Chondrocyte (in vitro differentiated cells): ENCODE measurements around the gene NUDT5. TPM values are rescaled to one million over a fixed set of nuclear protein-coding genes. Genes with fewer than 3 reads are reported as not detected.

ENCODE experiments used
- DNase-seq: peaks from one replicate; pipeline ENCODE4 v3.0.0; 2021; ENCODE audit warnings: mixed read lengths, low spot score
- H3K27ac Mint-ChIP-seq: one replicate; pipeline ENCODE4 v1.8.0; 2021; ENCODE audit warnings: mild to moderate bottlenecking, moderate library complexity, mixed read lengths; ENCODE audit not compliant: unreplicated experiment
- H3K27me3 Mint-ChIP-seq: 2 replicates; pipeline ENCODE4 v1.8.0; 2021; ENCODE audit warnings: low read depth, mixed read lengths
- H3K36me3 Mint-ChIP-seq: 2 replicates; pipeline ENCODE4 v1.8.0; 2021; ENCODE audit warnings: low read depth, mixed read lengths
- H3K4me1 Mint-ChIP-seq: 2 replicates; pipeline ENCODE4 v1.8.0; 2021; ENCODE audit warnings: low read depth, mild to moderate bottlenecking, mixed read lengths
- H3K4me3 Mint-ChIP-seq: one replicate; pipeline ENCODE4 v1.8.0; 2021; ENCODE audit warnings: mild to moderate bottlenecking, moderate library complexity, mixed read lengths; ENCODE audit not compliant: unreplicated experiment
- H3K9me3 Mint-ChIP-seq: 2 replicates; pipeline ENCODE4 v1.8.0; 2021; ENCODE audit warnings: low read depth, mixed read lengths
- total RNA-seq: library from RNA; stranded (reverse); gene quantifications from 3 replicates; pipeline ENCODE4 v1.2.1, GENCODE V29; 2021
- TF ChIP-seq, protein P1 (sequence below): fragments of 200-600 bp; sonication (generic); IDR thresholded peaks from 2 replicates; pipeline ENCODE4 v1.5.0; 2021; ENCODE audit warnings: antibody characterized with exemption, mild to moderate bottlenecking, moderate library complexity

NUDT5 gene
- total RNA-seq, 1 donor from 2014 or later, result 43.9 TPM

DNA sequence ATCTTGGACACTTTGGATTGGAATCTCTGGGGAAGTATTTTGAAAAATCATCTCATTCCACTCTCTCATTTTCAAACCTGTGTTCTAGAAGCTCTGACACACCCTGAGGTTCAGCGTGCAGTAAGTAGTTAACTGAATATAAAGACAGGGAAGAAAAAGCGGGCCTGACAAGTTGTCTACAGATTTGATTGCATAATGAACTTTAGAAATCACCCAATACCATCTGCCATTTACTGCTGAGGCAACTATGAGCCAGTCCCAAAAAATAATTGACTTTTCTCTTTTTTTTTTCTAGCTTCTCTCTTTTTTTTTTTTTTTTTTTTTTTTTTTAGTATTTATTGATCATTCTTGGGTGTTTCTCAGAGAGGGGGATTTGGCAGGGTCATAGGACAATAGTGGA is 29.8 kb upstream of the NUDT5 start:
- peaks cover 19% of the 10 kb centered on the region for H3K36me3 Mint-ChIP-seq
- peaks cover 32% of the 10 kb centered on the region for H3K4me1 Mint-ChIP-seq
- no peak overlapping the region for H3K4me3 Mint-ChIP-seq
- TF ChIP-seq, protein P1, sequence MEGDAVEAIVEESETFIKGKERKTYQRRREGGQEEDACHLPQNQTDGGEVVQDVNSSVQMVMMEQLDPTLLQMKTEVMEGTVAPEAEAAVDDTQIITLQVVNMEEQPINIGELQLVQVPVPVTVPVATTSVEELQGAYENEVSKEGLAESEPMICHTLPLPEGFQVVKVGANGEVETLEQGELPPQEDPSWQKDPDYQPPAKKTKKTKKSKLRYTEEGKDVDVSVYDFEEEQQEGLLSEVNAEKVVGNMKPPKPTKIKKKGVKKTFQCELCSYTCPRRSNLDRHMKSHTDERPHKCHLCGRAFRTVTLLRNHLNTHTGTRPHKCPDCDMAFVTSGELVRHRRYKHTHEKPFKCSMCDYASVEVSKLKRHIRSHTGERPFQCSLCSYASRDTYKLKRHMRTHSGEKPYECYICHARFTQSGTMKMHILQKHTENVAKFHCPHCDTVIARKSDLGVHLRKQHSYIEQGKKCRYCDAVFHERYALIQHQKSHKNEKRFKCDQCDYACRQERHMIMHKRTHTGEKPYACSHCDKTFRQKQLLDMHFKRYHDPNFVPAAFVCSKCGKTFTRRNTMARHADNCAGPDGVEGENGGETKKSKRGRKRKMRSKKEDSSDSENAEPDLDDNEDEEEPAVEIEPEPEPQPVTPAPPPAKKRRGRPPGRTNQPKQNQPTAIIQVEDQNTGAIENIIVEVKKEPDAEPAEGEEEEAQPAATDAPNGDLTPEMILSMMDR, result no peak
- no peaks in the 10 kb centered on the region for H3K9me3 Mint-ChIP-seq
- no peaks in the 10 kb centered on the region for H3K27me3 Mint-ChIP-seq
- DNase-seq, result no peak
- H3K27ac Mint-ChIP-seq, result no peak overlapping the region

DNA sequence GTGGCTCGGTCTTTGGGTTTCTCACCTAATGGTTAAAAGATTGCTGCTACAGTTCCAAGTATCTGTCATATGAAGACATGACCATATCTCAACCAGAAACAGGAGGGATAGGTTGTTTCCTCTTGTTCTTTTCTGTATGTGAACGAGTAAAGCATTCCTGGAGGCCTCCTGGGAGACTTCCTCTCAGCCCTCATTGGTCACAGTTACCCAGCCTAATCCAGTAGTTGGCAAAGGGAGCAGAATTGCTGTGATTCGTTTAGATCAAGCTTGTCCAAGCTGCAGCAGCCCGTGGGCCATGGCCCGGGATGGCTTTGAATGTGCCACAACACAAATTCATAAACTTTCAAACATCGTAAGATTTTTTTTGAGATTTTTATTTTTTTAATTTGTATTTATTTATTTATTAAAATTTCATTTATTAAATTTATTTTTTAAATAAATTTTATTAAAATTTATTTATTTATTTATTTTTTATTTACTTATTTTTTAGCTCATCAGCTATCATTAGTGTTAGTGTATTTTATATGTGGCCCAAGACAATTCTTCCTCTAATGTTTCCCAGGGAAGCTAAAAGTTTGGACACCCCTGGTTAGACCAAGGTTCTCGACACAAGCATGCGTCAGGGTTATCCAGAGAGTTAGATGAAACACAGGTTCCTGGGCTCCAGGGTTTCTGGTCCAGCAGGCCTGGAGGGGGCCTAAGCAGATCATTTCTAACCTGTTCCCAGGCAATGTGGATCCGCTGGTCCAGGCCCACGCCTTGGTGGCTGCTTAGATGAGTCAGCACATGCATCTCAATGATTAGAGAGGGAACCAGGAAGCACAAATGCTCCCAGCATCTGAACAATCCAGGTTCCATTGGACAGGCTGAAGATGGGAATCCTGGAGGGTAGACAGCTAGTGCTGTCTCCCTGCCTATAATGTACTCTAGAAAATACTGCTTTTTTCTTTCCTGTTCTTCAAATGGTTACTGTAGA is 25.9 kb upstream of the NUDT5 start:
- no peak for DNase-seq
- no peaks in the 10 kb centered on the region for H3K27me3 Mint-ChIP-seq
- TF ChIP-seq, protein P1, result no peak
- peaks cover 19% of the 10 kb centered on the region for H3K36me3 Mint-ChIP-seq
- H3K4me1 Mint-ChIP-seq, result peaks cover 36% of the 10 kb centered on the region
- no peak overlapping the region for H3K4me3 Mint-ChIP-seq
- H3K9me3 Mint-ChIP-seq, result no peaks in the 10 kb centered on the region
- H3K27ac Mint-ChIP-seq, result peak overlapping the region; percentile 91

DNA sequence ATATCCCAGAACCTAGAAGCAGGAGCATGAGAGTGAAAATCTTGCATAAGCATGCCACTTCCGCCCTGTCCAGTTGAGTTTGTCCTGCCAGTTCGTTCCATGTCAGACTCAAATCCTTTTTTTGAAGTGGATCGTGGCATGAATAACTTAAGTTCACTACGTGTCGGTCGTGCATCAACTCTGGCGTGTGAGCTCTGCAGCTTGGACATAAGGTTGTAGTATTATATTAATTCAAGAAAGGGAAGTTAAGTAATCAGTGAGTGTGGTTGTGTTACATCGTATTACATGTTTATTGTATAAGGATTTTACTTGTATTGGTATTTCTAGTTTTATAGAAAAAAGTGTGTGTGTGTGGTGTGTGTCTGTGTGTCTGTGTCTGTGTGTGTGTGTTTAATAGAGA is 23.3 kb upstream of the NUDT5 start:
- Mint-ChIP-seq H3K4me1 (peaks cover 35% of the 10 kb centered on the region), H3K36me3 (peaks cover 17% of the 10 kb centered on the region), H3K4me3 (no peak overlapping the region), H3K27ac (no peak overlapping the region), H3K9me3 (no peaks in the 10 kb centered on the region), H3K27me3 (no peaks in the 10 kb centered on the region)
- TF ChIP-seq, protein P1, result no peak
- no peak for DNase-seq

DNA sequence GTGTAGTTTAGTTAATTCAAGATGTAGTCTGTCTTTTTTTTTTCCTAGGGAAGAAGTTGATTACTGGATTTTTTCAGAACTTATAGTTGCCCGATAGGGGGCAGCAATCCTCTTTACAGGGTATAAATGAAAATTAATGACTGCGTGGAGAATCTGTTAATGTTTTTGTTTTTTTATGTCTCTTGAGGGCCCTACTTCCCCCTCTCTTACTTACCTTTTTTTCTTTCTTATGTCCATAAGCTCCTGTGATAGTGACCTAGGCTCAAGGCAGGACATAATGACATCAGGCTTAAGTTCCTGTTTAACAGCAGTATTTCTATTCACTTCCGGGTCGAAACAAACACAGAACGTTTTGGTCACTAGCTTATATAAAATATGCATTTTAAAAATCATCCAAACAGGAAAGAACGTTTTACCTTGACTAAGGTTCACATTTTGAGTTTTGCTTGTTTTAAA is 19.1 kb upstream of the NUDT5 start:
- Mint-ChIP-seq H3K4me3 (peak overlapping the region; percentile 14), H3K27me3 (no peaks in the 10 kb centered on the region), H3K9me3 (no peaks in the 10 kb centered on the region), H3K4me1 (peaks cover 11% of the 10 kb centered on the region), H3K36me3 (peaks cover 26% of the 10 kb centered on the region), H3K27ac (peak overlapping the region; percentile 88)
- no peak for DNase-seq
- TF ChIP-seq, protein P1, result peak; percentile 94

- DNase-seq, result no peak
- Mint-ChIP-seq H3K36me3 (peaks cover 26% of the 10 kb centered on the region), H3K27me3 (no peaks in the 10 kb centered on the region), H3K9me3 (no peaks in the 10 kb centered on the region), H3K4me1 (peaks cover 11% of the 10 kb centered on the region), H3K27ac (peak overlapping the region; percentile 77), H3K4me3 (no peak overlapping the region)
- TF ChIP-seq, protein P1, result no peak
Observed at GRCh38 chr10:12214093-12214492, 18.4 kb upstream of the NUDT5 start.
